Suprapubic skin (tissue), 4 donors: Measurements from ENCODE around the gene ZDHHC19. TPM values are rescaled to one million over a fixed set of nuclear protein-coding genes. Genes with fewer than 3 reads are reported as not detected.

Source experiments
- DNase-seq, 2 donors: peaks; one replicate each; pipeline ENCODE4 v3.0.0-alpha.2; 2019; ENCODE audit warnings: low spot score in 2 of 2
- H3K27ac ChIP-seq: fragments of 200-600 bp; sonication (generic); one replicate; pipeline ENCODE4 v1.5.1; 2019
- H3K27me3 ChIP-seq: fragments of 200-600 bp; sonication (generic); one replicate; pipeline ENCODE4 v1.5.1; 2019
- H3K36me3 ChIP-seq: fragments of 200-600 bp; sonication (generic); one replicate; pipeline ENCODE4 v1.5.1; 2019
- H3K4me1 ChIP-seq: fragments of 200-600 bp; sonication (generic); one replicate; pipeline ENCODE4 v1.5.1; 2019
- H3K4me3 ChIP-seq: fragments of 200-600 bp; sonication (generic); one replicate; pipeline ENCODE4 v1.5.1; 2019; ENCODE audit warnings: mild to moderate bottlenecking
- H3K9me3 ChIP-seq: fragments of 200-600 bp; sonication (generic); one replicate; pipeline ENCODE4 v1.5.1; 2019
- EP300 ChIP-seq: sonication (generic); formaldehyde crosslinking; IDR thresholded peaks from one replicate; pipeline ENCODE4 v1.6.1; 2017; ENCODE audit warnings: antibody characterized with exemption
- POLR2A ChIP-seq, 2 donors: fragments of 450-650 bp; IDR thresholded peaks; one replicate each; pipeline ENCODE4 v1.6.1; 2017; ENCODE audit warnings: antibody characterized with exemption in 2 of 2, mild to moderate bottlenecking in 2 of 2, moderate library complexity in 2 of 2
- POLR2AphosphoS5 ChIP-seq, 3 donors: sonication (generic); formaldehyde crosslinking; IDR thresholded peaks; one replicate each; pipeline ENCODE4 v1.6.1; 2017; ENCODE audit warnings: antibody characterized with exemption in 3 of 3
- WGBS: methylation state at CpG from one replicate; pipeline ENCODE4 v1.1.5; 2018; 5-methylcytosine and 5-hydroxymethylcytosine counted together
- total RNA-seq, 4 donors: library from RNA; depleted of rRNA; stranded (reverse); fragments of >200 nt; gene quantifications; one replicate each; pipeline ENCODE4 v1.1.0, GENCODE V29; 2016
- TF ChIP-seq, protein P1 (sequence below), 2 donors: fragments of 200-600 bp in 1 of 2; fragments of 450-650 bp in 1 of 2; sonication (generic) in 1 of 2; IDR thresholded peaks; one replicate each; pipeline ENCODE4 v1.5.1; 2016 to 2019; ENCODE audit warnings: antibody characterized with exemption in 2 of 2, mild to moderate bottlenecking in 1 of 2, moderate library complexity in 1 of 2

The ZDHHC19 gene
- total RNA-seq, 4 donors from 2014 or later, result not detected

DNA sequence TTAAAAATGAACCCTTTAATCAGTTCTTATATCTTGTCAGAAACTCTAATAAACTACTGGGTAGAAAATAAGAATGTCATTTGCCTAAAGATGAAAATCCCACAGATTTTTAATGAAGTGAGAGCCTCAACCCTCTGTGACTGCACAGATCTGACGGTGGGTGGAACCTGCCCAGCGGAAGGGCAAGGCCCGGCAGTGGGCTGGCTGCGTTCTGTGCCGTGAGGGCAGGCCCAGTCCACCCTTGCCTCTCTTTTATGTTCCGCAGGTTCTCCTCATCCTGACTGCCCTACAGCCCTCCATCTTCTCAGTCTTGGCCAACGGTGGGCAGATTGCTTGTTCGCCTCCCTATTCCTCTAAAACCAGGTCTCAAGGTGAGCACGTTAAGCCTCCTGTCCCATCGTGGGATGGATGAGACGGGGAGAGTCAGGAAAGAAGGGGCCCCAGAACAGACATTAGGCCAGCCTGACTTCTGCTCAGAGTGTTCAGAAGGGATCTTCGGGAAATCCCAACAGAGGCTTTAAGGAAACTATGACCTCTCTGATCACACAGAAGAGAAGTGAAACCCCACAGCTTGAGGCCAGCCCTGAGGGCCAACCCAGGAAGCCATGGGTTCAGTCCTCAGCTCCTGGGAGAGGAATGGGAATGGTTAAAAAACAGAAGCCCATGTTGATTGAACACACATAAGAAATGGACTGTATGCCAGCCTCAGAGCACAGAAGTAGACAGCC is 21.1 kb upstream of the ZDHHC19 start:
- WGBS, result 94% methylated on average over 12 of the region's 12 CpGs
- DNase-seq, result no peak
- Histone ChIP-seq H3K27ac (no peak overlapping the region), H3K27me3 (no peaks in the 10 kb centered on the region), H3K36me3 (peaks cover 6% of the 10 kb centered on the region), H3K4me3 (no peak overlapping the region), H3K9me3 (no peaks in the 10 kb centered on the region), H3K4me1 (peaks cover 20% of the 10 kb centered on the region)
- no peak for TF ChIP-seq POLR2AphosphoS5 (IDR thresholded peaks at IDR 0.05)
- TF ChIP-seq EP300, result no peak
- TF ChIP-seq POLR2A (IDR thresholded peaks at IDR 0.05), result no peak
- TF ChIP-seq, protein P1, sequence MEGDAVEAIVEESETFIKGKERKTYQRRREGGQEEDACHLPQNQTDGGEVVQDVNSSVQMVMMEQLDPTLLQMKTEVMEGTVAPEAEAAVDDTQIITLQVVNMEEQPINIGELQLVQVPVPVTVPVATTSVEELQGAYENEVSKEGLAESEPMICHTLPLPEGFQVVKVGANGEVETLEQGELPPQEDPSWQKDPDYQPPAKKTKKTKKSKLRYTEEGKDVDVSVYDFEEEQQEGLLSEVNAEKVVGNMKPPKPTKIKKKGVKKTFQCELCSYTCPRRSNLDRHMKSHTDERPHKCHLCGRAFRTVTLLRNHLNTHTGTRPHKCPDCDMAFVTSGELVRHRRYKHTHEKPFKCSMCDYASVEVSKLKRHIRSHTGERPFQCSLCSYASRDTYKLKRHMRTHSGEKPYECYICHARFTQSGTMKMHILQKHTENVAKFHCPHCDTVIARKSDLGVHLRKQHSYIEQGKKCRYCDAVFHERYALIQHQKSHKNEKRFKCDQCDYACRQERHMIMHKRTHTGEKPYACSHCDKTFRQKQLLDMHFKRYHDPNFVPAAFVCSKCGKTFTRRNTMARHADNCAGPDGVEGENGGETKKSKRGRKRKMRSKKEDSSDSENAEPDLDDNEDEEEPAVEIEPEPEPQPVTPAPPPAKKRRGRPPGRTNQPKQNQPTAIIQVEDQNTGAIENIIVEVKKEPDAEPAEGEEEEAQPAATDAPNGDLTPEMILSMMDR (IDR thresholded peaks at IDR 0.05), result no peak

DNA sequence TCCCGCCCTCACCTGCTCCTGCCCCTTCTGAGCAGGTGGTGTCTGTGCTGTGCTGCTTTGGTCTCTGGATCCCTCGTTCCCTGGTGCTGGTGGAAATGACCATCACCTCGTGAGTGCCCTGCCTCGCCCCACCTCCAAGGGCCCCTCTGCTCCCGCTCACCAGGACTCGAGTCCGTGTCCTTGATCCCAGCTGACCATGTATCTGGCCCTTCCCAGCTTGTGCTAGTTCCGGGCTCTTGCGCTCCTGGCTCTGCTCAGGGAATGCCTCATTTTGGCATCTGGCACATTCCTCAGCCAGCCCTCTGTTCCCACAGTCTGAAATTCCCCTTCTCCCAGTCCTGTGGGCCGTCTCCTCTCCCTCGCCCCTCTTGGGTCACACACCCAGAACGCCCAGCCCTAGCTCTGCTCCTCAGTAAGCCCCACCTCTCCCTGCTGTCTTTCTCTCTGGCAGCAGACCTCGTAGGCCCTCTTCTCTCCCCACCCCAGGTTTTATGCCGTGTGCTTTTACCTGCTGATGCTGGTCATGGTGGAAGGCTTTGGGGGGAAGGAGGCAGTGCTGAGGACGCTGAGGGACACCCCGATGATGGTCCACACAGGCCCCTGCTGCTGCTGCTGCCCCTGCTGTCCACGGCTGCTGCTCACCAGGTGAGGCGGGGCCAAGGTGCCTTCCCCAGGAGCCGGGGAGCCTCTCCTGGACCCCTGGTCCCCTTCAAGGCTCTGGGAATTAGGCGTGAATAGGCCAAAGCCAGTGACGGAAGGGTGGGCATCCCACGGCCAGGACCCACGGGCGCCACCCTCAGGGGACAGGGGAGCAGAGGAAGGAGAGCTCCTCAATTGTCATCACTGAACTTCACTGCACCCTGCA is 16.7 kb upstream of the ZDHHC19 start:
- H3K4me1 ChIP-seq, result peaks cover 23% of the 10 kb centered on the region
- WGBS, result 47% methylated on average over 22 of the region's 24 CpGs
- H3K36me3 ChIP-seq, result no peaks in the 10 kb centered on the region
- H3K9me3 ChIP-seq, result no peaks in the 10 kb centered on the region
- H3K27ac ChIP-seq, result no peak overlapping the region
- DNase-seq, result no peak
- TF ChIP-seq EP300, result no peak
- TF ChIP-seq, protein P1 (IDR thresholded peaks at IDR 0.05), result no peak
- TF ChIP-seq POLR2AphosphoS5 (IDR thresholded peaks at IDR 0.05), result no peak
- no peak for TF ChIP-seq POLR2A (IDR thresholded peaks at IDR 0.05)
- H3K27me3 ChIP-seq, result no peaks in the 10 kb centered on the region
- H3K4me3 ChIP-seq, result no peak overlapping the region

DNA sequence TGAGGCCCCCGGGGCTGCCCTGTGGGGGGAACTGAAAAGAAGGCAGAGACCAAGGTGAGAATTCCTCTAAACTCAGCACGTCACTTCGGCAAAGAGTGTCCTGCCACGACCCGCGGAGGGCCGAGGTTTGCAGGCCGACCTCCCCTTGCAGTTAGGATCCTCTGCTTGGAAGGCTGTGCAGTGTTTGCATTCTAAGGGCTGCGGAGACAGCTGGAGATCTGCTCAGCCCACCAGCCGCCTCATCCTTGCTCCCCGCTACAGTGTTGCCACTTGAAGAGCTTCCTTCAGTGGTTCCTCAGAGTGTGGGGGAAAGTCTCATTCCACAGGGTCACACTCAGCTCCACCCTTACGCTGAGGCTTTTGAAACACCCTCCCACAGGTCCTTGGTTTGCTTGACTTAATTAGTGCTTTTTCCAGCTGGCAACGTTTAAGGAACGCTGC is 15.9 kb upstream of the ZDHHC19 start:
- no peaks in the 10 kb centered on the region for H3K27me3 ChIP-seq
- no peak for DNase-seq
- no peak overlapping the region for H3K27ac ChIP-seq

DNA sequence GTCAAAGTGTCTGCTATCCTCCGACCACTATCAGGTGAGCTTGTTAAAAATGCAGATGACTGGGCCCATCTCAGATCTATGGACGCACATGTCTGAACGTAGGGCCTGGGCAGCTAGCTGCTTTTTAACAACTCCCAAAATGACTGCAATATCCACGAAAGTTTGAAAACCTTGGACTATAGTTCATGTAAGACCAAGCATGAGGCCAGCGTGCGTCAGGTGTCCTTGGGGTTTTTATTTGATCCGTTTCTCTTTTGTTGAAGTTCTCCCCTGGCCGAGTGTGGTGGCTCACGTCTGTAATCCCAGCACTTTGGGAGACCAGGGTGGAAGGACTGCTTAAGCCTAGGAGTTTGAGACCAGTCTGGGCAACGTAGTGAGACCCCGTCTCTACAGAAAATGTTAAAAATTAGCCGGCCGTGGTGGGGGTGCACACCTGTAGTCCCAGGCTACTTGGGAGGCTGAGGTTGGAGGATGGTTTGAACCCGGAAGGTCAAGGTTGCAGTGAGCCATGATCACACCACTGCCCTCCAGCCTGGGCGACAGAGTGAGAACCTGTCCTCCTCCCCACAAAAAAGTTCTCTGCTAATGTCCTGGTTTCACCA is 14.7 kb upstream of the ZDHHC19 start:
- peaks cover 23% of the 10 kb centered on the region for H3K4me1 ChIP-seq
- H3K4me3 ChIP-seq, result no peak overlapping the region
- no peaks in the 10 kb centered on the region for H3K9me3 ChIP-seq
- H3K27ac ChIP-seq, result no peak overlapping the region
- WGBS, result 90% methylated on average over 15 of the region's 15 CpGs
- TF ChIP-seq, protein P1 (IDR thresholded peaks at IDR 0.05), result no peak
- TF ChIP-seq EP300, result no peak
- no peak for TF ChIP-seq POLR2AphosphoS5 (IDR thresholded peaks at IDR 0.05)
- TF ChIP-seq POLR2A (IDR thresholded peaks at IDR 0.05), result no peak
- no peaks in the 10 kb centered on the region for H3K27me3 ChIP-seq
- no peaks in the 10 kb centered on the region for H3K36me3 ChIP-seq
- no peak for DNase-seq

More for the DNA sequence above, 15.9 kb upstream of the ZDHHC19 start:
- no peaks in the 10 kb centered on the region for H3K36me3 ChIP-seq
- 77% methylated on average over 14 of the region's 14 CpGs for WGBS
- H3K4me3 ChIP-seq, result no peak overlapping the region
- TF ChIP-seq POLR2A (IDR thresholded peaks at IDR 0.05) (no peak), EP300 (no peak), POLR2AphosphoS5 (IDR thresholded peaks at IDR 0.05) (no peak)
- TF ChIP-seq, protein P1 (IDR thresholded peaks at IDR 0.05), result no peak
- H3K4me1 ChIP-seq, result peaks cover 23% of the 10 kb centered on the region
- no peaks in the 10 kb centered on the region for H3K9me3 ChIP-seq

DNA sequence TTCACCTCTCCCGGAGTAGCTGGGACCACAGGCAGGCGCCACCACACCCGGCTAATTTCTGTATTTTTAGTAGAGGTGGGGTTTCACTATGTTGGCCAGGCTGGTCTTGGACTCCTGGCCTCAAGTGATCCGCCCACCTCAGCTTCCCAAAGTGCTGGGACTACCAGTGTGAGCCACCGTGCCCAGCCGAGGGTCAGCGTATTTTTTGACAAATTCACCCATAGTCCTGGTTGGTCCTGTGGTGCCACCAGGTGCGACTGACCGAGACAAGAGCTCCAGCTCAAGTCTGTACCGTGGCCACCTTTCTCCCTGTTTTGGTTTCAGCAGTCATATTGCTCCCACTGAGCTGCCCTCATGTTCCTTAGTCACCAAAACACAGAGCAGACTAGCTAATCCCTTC is 13.9 kb upstream of the ZDHHC19 start:
- DNase-seq, result no peak
- H3K4me1 ChIP-seq, result peaks cover 20% of the 10 kb centered on the region
- no peaks in the 10 kb centered on the region for H3K9me3 ChIP-seq
- H3K36me3 ChIP-seq, result no peaks in the 10 kb centered on the region
- no peak overlapping the region for H3K4me3 ChIP-seq
- 92% methylated on average over 10 of the region's 10 CpGs for WGBS
- TF ChIP-seq, protein P1 (IDR thresholded peaks at IDR 0.05), result no peak
- no peak for TF ChIP-seq EP300
- no peak for TF ChIP-seq POLR2AphosphoS5 (IDR thresholded peaks at IDR 0.05)
- no peak for TF ChIP-seq POLR2A (IDR thresholded peaks at IDR 0.05)
- H3K27me3 ChIP-seq, result no peaks in the 10 kb centered on the region
- H3K27ac ChIP-seq, result no peak overlapping the region
